Measurements from ENCODE around the gene TDRD12. TPM values are rescaled to one million over a fixed set of nuclear protein-coding genes. Genes with fewer than 3 reads are reported as not detected.
A peak's percentile ranks its signal among the peaks of the same experiment; 100 is the strongest.

TDRD12 gene
- total and polyA plus RNA-seq, 2 of the 13 experiments (the other 11 are each of a cell fraction or from before 2014, with no cell fraction given), result 0.03 to 0.40 TPM

DNA sequence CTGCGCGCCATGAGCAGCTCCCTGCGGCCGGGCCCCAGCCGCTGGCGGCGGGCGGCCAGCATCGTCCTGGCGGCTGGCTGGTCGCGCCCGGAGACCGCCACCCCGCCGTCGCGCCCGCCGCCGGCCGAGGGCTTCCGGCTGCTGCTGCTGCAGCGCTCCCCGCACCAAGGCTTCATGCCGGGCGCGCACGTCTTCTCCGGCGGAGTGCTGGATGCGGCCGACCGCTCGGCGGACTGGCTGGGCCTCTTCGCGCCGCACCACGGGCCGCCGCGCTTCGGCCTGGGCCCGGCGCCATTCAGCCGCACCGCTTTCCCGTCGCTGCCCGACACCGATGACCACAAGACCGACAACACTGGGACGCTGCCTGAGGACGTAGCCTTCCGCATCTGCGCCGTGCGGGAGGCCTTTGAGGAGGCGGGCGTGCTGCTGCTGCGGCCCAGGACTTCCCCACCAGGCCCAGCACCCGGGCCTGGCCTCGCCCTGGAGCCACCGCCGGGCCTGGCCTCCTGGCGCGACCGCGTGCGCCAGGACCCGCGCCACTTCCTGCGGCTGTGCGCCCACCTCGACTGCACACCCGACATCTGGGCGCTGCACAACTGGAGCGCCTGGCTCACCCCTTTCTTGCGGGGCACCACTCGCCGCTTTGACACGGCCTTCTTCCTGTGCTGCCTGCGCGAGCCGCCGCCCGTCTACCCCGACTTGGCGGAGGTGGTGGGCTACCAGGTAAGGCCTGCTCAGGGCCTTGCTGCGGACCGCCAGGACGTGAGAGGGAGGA is 27.4 kb upstream of the TDRD12 start (continued):
- TF ChIP-seq, protein P1, sequence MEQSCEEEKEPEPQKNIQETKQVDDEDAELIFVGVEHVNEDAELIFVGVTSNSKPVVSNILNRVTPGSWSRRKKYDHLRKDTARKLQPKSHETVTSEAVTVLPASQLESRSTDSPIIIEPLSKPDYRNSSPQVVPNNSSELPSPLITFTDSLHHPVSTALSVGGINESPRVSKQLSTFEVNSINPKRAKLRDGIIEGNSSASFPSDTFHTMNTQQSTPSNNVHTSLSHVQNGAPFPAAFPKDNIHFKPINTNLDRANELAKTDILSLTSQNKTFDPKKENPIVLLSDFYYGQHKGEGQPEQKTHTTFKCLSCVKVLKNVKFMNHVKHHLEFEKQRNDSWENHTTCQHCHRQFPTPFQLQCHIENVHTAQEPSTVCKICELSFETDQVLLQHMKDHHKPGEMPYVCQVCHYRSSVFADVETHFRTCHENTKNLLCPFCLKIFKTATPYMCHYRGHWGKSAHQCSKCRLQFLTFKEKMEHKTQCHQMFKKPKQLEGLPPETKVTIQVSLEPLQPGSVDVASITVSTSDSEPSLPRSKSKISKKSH (CRISPR knock-in tag; IDR thresholded peaks at IDR 0.05; ENCODE audit: borderline replicate concordance), result no peak
- peak; percentile 1; the same call in 1 of the 2 replicates for TF ChIP-seq ZNF441 (CRISPR knock-in tag; IDR thresholded peaks at IDR 0.05; ENCODE audit: borderline replicate concordance)
- peak; percentile 2; the same call in 1 of the 2 replicates for TF ChIP-seq MED1 (CRISPR knock-in tag; IDR thresholded peaks at IDR 0.05)
- TF ChIP-seq, protein P2, sequence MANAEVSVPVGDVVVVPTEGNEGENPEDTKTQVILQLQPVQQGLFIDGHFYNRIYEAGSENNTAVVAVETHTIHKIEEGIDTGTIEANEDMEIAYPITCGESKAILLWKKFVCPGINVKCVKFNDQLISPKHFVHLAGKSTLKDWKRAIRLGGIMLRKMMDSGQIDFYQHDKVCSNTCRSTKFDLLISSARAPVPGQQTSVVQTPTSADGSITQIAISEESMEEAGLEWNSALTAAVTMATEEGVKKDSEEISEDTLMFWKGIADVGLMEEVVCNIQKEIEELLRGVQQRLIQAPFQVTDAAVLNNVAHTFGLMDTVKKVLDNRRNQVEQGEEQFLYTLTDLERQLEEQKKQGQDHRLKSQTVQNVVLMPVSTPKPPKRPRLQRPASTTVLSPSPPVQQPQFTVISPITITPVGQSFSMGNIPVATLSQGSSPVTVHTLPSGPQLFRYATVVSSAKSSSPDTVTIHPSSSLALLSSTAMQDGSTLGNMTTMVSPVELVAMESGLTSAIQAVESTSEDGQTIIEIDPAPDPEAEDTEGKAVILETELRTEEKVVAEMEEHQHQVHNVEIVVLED (CRISPR knock-in tag; IDR thresholded peaks at IDR 0.05; ENCODE audit: borderline replicate concordance), result no peak
- no peak for TF ChIP-seq CHD2 (IDR thresholded peaks at IDR 0.05; ENCODE audit: low read depth, low read length)
- no peak for TF ChIP-seq KAT2B (IDR thresholded peaks at IDR 0.05; ENCODE audit: borderline replicate concordance, low read depth, low read length)
- no peak for TF ChIP-seq SRSF4 (IDR thresholded peaks at IDR 0.05; ENCODE audit: low read depth, low read length, poor library complexity, severe bottlenecking)
- peak; percentile 52; the same call in 1 of the 2 replicates for TF ChIP-seq YEATS4 (CRISPR knock-in tag; IDR thresholded peaks at IDR 0.05; ENCODE audit: borderline replicate concordance)
- TF ChIP-seq MBNL3 (CRISPR knock-in tag; conservative IDR thresholded peaks at IDR 0.05), result no peak
- no peak for TF ChIP-seq TP53 (CRISPR knock-in tag; conservative IDR thresholded peaks at IDR 0.05)
- TF ChIP-seq, protein P3, sequence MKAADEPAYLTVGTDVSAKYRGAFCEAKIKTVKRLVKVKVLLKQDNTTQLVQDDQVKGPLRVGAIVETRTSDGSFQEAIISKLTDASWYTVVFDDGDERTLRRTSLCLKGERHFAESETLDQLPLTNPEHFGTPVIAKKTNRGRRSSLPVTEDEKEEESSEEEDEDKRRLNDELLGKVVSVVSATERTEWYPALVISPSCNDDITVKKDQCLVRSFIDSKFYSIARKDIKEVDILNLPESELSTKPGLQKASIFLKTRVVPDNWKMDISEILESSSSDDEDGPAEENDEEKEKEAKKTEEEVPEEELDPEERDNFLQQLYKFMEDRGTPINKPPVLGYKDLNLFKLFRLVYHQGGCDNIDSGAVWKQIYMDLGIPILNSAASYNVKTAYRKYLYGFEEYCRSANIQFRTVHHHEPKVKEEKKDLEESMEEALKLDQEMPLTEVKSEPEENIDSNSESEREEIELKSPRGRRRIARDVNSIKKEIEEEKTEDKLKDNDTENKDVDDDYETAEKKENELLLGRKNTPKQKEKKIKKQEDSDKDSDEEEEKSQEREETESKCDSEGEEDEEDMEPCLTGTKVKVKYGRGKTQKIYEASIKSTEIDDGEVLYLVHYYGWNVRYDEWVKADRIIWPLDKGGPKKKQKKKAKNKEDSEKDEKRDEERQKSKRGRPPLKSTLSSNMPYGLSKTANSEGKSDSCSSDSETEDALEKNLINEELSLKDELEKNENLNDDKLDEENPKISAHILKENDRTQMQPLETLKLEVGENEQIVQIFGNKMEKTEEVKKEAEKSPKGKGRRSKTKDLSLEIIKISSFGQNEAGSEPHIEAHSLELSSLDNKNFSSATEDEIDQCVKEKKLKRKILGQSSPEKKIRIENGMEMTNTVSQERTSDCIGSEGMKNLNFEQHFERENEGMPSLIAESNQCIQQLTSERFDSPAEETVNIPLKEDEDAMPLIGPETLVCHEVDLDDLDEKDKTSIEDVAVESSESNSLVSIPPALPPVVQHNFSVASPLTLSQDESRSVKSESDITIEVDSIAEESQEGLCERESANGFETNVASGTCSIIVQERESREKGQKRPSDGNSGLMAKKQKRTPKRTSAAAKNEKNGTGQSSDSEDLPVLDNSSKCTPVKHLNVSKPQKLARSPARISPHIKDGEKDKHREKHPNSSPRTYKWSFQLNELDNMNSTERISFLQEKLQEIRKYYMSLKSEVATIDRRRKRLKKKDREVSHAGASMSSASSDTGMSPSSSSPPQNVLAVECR (CRISPR knock-in tag; IDR thresholded peaks at IDR 0.05; ENCODE audit: borderline replicate concordance), result peak; percentile 46
- no peak for TF ChIP-seq ZNF383 (CRISPR knock-in tag; IDR thresholded peaks at IDR 0.05; ENCODE audit: borderline replicate concordance)
- 0 out of 2 replicates have a peak, but pooled peaks have one; percentile 6 for TF ChIP-seq NFKB2 (CRISPR knock-in tag; IDR thresholded peaks at IDR 0.05; ENCODE audit: borderline replicate concordance)
- TF ChIP-seq, protein P4, sequence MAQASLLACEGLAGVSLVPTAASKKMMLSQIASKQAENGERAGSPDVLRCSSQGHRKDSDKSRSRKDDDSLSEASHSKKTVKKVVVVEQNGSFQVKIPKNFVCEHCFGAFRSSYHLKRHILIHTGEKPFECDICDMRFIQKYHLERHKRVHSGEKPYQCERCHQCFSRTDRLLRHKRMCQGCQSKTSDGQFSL (CRISPR knock-in tag; IDR thresholded peaks at IDR 0.05), result no peak
- no peak for TF ChIP-seq ZNF530 (CRISPR knock-in tag; IDR thresholded peaks at IDR 0.05; ENCODE audit: low read depth)
- TF ChIP-seq ZNF17 (CRISPR knock-in tag; IDR thresholded peaks at IDR 0.05), result no peak
- TF ChIP-seq ELF4 (CRISPR knock-in tag; IDR thresholded peaks at IDR 0.05; ENCODE audit: borderline replicate concordance), result 0 out of 2 replicates have a peak, but pooled peaks have one; percentile 24
- TF ChIP-seq JDP2 (CRISPR knock-in tag; IDR thresholded peaks at IDR 0.05; ENCODE audit: borderline replicate concordance), result no peak
- TF ChIP-seq NFE2 (CRISPR knock-in tag; IDR thresholded peaks at IDR 0.05), result no peak
- TF ChIP-seq TEAD2 (CRISPR knock-in tag; IDR thresholded peaks at IDR 0.05), result no peak
- no peak for TF ChIP-seq POLR2AphosphoS5 (IDR thresholded peaks at IDR 0.05; ENCODE audit: low read depth, low read length)

Data from HepG2 (cell line).